MCF 10A (cell line): ENCODE results near the gene RFC2. TPM values are rescaled to one million over a fixed set of nuclear protein-coding genes. Genes with fewer than 3 reads are reported as not detected.

Source experiments
- BruUV-seq: library from RNA; stranded (reverse); fragments of 400-500 nt; replicated peaks from 2 replicates; lab custom pipeline; 2021; lab: Mats Ljungman, UMichigan
- CTCF ChIA-PET: fragments of 300-600 bp; sonication (Branson Sonifier 250); formaldehyde crosslinking; extraction: SDS; loops from one replicate; lab custom pipeline; 2021; ENCODE audit warnings: antibody characterized with exemption, inconsistent platforms; lab: Yijun Ruan, JAX
- POLR2A ChIA-PET: fragments of 300-600, 350-650 bp; sonication (Branson Sonifier 250); formaldehyde crosslinking; extraction: SDS; loops from one replicate; lab custom pipeline; 2020; ENCODE audit warnings: antibody characterized with exemption, inconsistent platforms; lab: Yijun Ruan, JAX
- DNase-seq: peaks from one replicate; pipeline ENCODE4 v3.0.0-alpha.2; 2018; ENCODE audit not compliant: unreplicated experiment
- H3K27ac Mint-ChIP-seq: one replicate; pipeline ENCODE4 v1.8.0; 2022; ENCODE audit warnings: mild to moderate bottlenecking, low read depth, mixed read lengths; ENCODE audit not compliant: unreplicated experiment
- H3K27me3 Mint-ChIP-seq: one replicate; pipeline ENCODE4 v1.8.0; 2022; ENCODE audit warnings: mixed read lengths; ENCODE audit not compliant: insufficient read depth, unreplicated experiment
- H3K36me3 Mint-ChIP-seq: one replicate; pipeline ENCODE4 v1.8.0; 2022; ENCODE audit warnings: mild to moderate bottlenecking, moderate library complexity, mixed read lengths; ENCODE audit not compliant: insufficient read depth, unreplicated experiment
- H3K4me1 Mint-ChIP-seq: one replicate; pipeline ENCODE4 v1.8.0; 2022; ENCODE audit warnings: mixed read lengths; ENCODE audit not compliant: insufficient read depth, unreplicated experiment
- H3K4me3 Mint-ChIP-seq: one replicate; pipeline ENCODE4 v1.8.0; 2022; ENCODE audit warnings: mild to moderate bottlenecking, moderate library complexity, mixed read lengths; ENCODE audit not compliant: unreplicated experiment
- H3K9me3 Mint-ChIP-seq: one replicate; pipeline ENCODE4 v1.8.0; 2022; ENCODE audit warnings: mixed read lengths; ENCODE audit not compliant: unreplicated experiment
- intact Hi-C: fragments of 100-400 bp; cut with micrococcal nuclease; formaldehyde crosslinking; loops from 2 replicates; pipeline ENCODE4 v1.14.1; 2022
- total RNA-seq: library from RNA; stranded (reverse); gene quantifications from 2 replicates; pipeline ENCODE4 v1.2.3, GENCODE V29; 2022
- TF ChIP-seq, protein P1 (sequence below): fragments of 200-600 bp; IDR thresholded peaks from one replicate; pipeline ENCODE4 v1.8.0; 2022; ENCODE audit warnings: antibody characterized with exemption, mild to moderate bottlenecking; ENCODE audit not compliant: unreplicated experiment

RFC2 gene
- total RNA-seq, 1 experiment from 2014 or later = 35.0 TPM

GRCh38 chr7:74288034-74288881 is 34.1 kb upstream of the RFC2 start:
- TF ChIP-seq, protein P1, sequence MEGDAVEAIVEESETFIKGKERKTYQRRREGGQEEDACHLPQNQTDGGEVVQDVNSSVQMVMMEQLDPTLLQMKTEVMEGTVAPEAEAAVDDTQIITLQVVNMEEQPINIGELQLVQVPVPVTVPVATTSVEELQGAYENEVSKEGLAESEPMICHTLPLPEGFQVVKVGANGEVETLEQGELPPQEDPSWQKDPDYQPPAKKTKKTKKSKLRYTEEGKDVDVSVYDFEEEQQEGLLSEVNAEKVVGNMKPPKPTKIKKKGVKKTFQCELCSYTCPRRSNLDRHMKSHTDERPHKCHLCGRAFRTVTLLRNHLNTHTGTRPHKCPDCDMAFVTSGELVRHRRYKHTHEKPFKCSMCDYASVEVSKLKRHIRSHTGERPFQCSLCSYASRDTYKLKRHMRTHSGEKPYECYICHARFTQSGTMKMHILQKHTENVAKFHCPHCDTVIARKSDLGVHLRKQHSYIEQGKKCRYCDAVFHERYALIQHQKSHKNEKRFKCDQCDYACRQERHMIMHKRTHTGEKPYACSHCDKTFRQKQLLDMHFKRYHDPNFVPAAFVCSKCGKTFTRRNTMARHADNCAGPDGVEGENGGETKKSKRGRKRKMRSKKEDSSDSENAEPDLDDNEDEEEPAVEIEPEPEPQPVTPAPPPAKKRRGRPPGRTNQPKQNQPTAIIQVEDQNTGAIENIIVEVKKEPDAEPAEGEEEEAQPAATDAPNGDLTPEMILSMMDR = no peak
- intact Hi-C loops = loop anchor here (2.0 kb wide), 1 partner anchor 107 kb away; no protein-coding TSS in a partner anchor
- H3K4me1 Mint-ChIP-seq = peaks cover 15% of the 10 kb centered on the region
- H3K36me3 Mint-ChIP-seq = peaks cover 7% of the 10 kb centered on the region
- H3K4me3 Mint-ChIP-seq = peak overlapping the region; percentile 70
- CTCF ChIA-PET = interaction anchor here (0.6 to 5.1 kb wide), 8 partner anchors 10 to 262 kb away, joined by 3 to 27 read pairs (median 5); partner anchors contain the start of gene LIMK1
- no peak for DNase-seq
- H3K27ac Mint-ChIP-seq = no peak overlapping the region
- H3K9me3 Mint-ChIP-seq = no peaks in the 10 kb centered on the region
- no peaks in the 10 kb centered on the region for H3K27me3 Mint-ChIP-seq
- BruUV-seq = no TSS peak
- POLR2A ChIA-PET = interaction anchor here (1.0 to 3.0 kb wide), 5 partner anchors 8 to 113 kb away, joined by 3 to 29 read pairs (median 11); no protein-coding TSS in a partner anchor

DNA sequence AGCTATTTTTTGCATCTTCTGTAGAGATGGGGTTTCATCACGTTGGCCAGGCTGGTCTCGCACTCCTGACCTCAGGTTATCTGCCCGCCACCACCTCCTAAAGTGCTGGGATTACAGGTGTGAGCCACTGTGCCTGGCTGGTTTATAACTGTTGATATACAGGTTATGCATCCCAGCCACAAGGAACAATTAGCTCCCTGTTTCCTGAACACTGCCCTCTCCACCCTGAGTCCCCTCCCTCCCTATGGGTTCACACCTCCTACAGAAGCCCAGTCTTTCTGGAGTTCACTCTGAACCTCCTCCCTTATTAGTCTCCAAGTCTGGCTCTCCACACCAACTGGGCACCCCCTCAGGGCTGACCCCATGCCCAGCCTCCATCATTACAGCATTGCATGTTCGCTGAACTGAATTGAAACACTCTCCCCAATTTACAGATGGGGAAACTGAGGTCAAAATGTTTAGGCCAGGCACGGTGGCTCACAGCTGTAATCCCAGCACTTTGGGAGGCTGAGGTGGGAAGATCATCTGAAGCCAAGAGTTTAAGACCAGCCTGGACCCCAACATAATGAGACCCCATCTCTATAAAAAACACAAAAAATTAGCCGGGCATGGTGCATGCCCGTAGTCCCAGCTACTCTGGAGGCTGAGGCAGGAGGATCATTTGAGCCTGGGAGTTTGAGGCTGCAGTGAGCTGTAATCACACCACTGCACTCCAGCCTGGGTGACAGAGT is 33.3 kb upstream of the RFC2 start:
- ChIA-PET CTCF (interaction anchor here (0.5 to 5.1 kb wide), 6 partner anchors 9 to 114 kb away, joined by 3 to 27 read pairs (median 3); no protein-coding TSS in a partner anchor), POLR2A (interaction anchor here (0.6 to 2.8 kb wide), 3 partner anchors 8 to 105 kb away, joined by 4 to 29 read pairs (median 11); no protein-coding TSS in a partner anchor)
- no TSS peak for BruUV-seq
- TF ChIP-seq, protein P1 = no peak
- no peak overlapping the region for H3K27ac Mint-ChIP-seq
- no peaks in the 10 kb centered on the region for H3K9me3 Mint-ChIP-seq
- no peak for DNase-seq
- H3K4me3 Mint-ChIP-seq = no peak overlapping the region
- H3K36me3 Mint-ChIP-seq = peaks cover 7% of the 10 kb centered on the region
- H3K4me1 Mint-ChIP-seq = peaks cover 15% of the 10 kb centered on the region
- H3K27me3 Mint-ChIP-seq = no peaks in the 10 kb centered on the region
- intact Hi-C loops = loop anchor here (2.0 kb wide), 1 partner anchor 107 kb away; no protein-coding TSS in a partner anchor

GRCh38 chr7:74286131-74286530 is 31.9 kb upstream of the RFC2 start:
- no TSS peak for BruUV-seq
- no peak overlapping the region for H3K27ac Mint-ChIP-seq
- H3K9me3 Mint-ChIP-seq = no peaks in the 10 kb centered on the region
- H3K4me3 Mint-ChIP-seq = no peak overlapping the region
- no peaks in the 10 kb centered on the region for H3K27me3 Mint-ChIP-seq
- ChIA-PET POLR2A (no interaction called here), CTCF (interaction anchor here (0.6 to 5.1 kb wide), 2 partner anchors 115 to 358 kb away, joined by 4 to 27 read pairs; no protein-coding TSS in a partner anchor)
- peaks cover 15% of the 10 kb centered on the region for H3K4me1 Mint-ChIP-seq
- TF ChIP-seq, protein P1 = no peak
- no peaks in the 10 kb centered on the region for H3K36me3 Mint-ChIP-seq
- intact Hi-C loops = no loop called here
- DNase-seq = no peak
